Suprapubic skin (tissue), 4 donors: ENCODE data around the gene PIGK. TPM values are rescaled to one million over a fixed set of nuclear protein-coding genes. Genes with fewer than 3 reads are reported as not detected.
"Not testable (repeated sequence)": the region's sequence is repeated elsewhere in the genome, so short reads cannot be mapped to it uniquely, and the experiment has no call there.

Experiments used
- DNase-seq, 2 donors: peaks; one replicate each; pipeline ENCODE4 v3.0.0-alpha.2; 2019; ENCODE audit warnings: low spot score in 2 of 2
- H3K27ac ChIP-seq: fragments of 200-600 bp; sonication (generic); one replicate; pipeline ENCODE4 v1.5.1; 2019
- H3K27me3 ChIP-seq: fragments of 200-600 bp; sonication (generic); one replicate; pipeline ENCODE4 v1.5.1; 2019
- H3K36me3 ChIP-seq: fragments of 200-600 bp; sonication (generic); one replicate; pipeline ENCODE4 v1.5.1; 2019
- H3K4me1 ChIP-seq: fragments of 200-600 bp; sonication (generic); one replicate; pipeline ENCODE4 v1.5.1; 2019
- H3K4me3 ChIP-seq: fragments of 200-600 bp; sonication (generic); one replicate; pipeline ENCODE4 v1.5.1; 2019; ENCODE audit warnings: mild to moderate bottlenecking
- H3K9me3 ChIP-seq: fragments of 200-600 bp; sonication (generic); one replicate; pipeline ENCODE4 v1.5.1; 2019
- CTCF ChIP-seq, 2 donors: fragments of 200-600 bp in 1 of 2; fragments of 450-650 bp in 1 of 2; sonication (generic) in 1 of 2; IDR thresholded peaks; one replicate each; pipeline ENCODE4 v1.5.1; 2016 to 2019; ENCODE audit warnings: antibody characterized with exemption in 2 of 2, mild to moderate bottlenecking in 1 of 2, moderate library complexity in 1 of 2
- EP300 ChIP-seq: sonication (generic); formaldehyde crosslinking; IDR thresholded peaks from one replicate; pipeline ENCODE4 v1.6.1; 2017; ENCODE audit warnings: antibody characterized with exemption
- POLR2A ChIP-seq, 2 donors: fragments of 450-650 bp; IDR thresholded peaks; one replicate each; pipeline ENCODE4 v1.6.1; 2017; ENCODE audit warnings: antibody characterized with exemption in 2 of 2, mild to moderate bottlenecking in 2 of 2, moderate library complexity in 2 of 2
- POLR2AphosphoS5 ChIP-seq, 3 donors: sonication (generic); formaldehyde crosslinking; IDR thresholded peaks; one replicate each; pipeline ENCODE4 v1.6.1; 2017; ENCODE audit warnings: antibody characterized with exemption in 3 of 3
- WGBS: methylation state at CpG from one replicate; pipeline ENCODE4 v1.1.5; 2018; 5-methylcytosine and 5-hydroxymethylcytosine counted together
- total RNA-seq, 4 donors: library from RNA; depleted of rRNA; stranded (reverse); fragments of >200 nt; gene quantifications; one replicate each; pipeline ENCODE4 v1.1.0, GENCODE V29; 2016

The PIGK gene
- total RNA-seq, 4 donors from 2014 or later, result 8.9 to 16.0 (median 11.8) TPM

- no peaks in the 10 kb centered on the region for H3K4me1 ChIP-seq
- DNase-seq, result no peak
- TF ChIP-seq EP300 (no peak), POLR2AphosphoS5 (IDR thresholded peaks at IDR 0.05) (no peak), POLR2A (IDR thresholded peaks at IDR 0.05) (no peak), CTCF (IDR thresholded peaks at IDR 0.05) (no peak)
- no peaks in the 10 kb centered on the region for H3K9me3 ChIP-seq
- H3K36me3 ChIP-seq, result no peaks in the 10 kb centered on the region
- no peak overlapping the region for H3K4me3 ChIP-seq
- no peak overlapping the region for H3K27ac ChIP-seq
- H3K27me3 ChIP-seq, result no peaks in the 10 kb centered on the region
Measured at GRCh38 chr1:77200293-77200692, 18.9 kb downstream of the PIGK start.

GRCh38 chr1:77197351-77197750, 21.9 kb downstream of the PIGK start:
- peaks cover 2% of the 10 kb centered on the region for H3K36me3 ChIP-seq
- no peak overlapping the region for H3K27ac ChIP-seq
- 89% methylated on average over 3 of the region's 3 CpGs for WGBS
- H3K27me3 ChIP-seq, result no peaks in the 10 kb centered on the region
- H3K9me3 ChIP-seq, result no peaks in the 10 kb centered on the region
- TF ChIP-seq POLR2A (IDR thresholded peaks at IDR 0.05) (no peak), POLR2AphosphoS5 (IDR thresholded peaks at IDR 0.05) (no peak), EP300 (no peak), CTCF (IDR thresholded peaks at IDR 0.05) (no peak)
- no peaks in the 10 kb centered on the region for H3K4me1 ChIP-seq
- no peak overlapping the region for H3K4me3 ChIP-seq
- no peak for DNase-seq

GRCh38 chr1:77193951-77194350, 25.3 kb downstream of the PIGK start:
- Histone ChIP-seq H3K4me1 (no peaks in the 10 kb centered on the region), H3K27ac (no peak overlapping the region), H3K36me3 (peaks cover 2% of the 10 kb centered on the region), H3K9me3 (no peaks in the 10 kb centered on the region), H3K27me3 (no peaks in the 10 kb centered on the region), H3K4me3 (no peak overlapping the region)
- TF ChIP-seq POLR2AphosphoS5 (IDR thresholded peaks at IDR 0.05), result no peak
- no peak for TF ChIP-seq POLR2A (IDR thresholded peaks at IDR 0.05)
- TF ChIP-seq CTCF (IDR thresholded peaks at IDR 0.05), result no peak
- TF ChIP-seq EP300, result no peak
- no peak for DNase-seq

GRCh38 chr1:77188770-77189169, 30.5 kb downstream of the PIGK start:
- WGBS, result 98% methylated on average over 4 of the region's 4 CpGs

GRCh38 chr1:77186907-77187306, 32.3 kb downstream of the PIGK start:
- not testable (repeated sequence) for H3K27me3 ChIP-seq, H3K36me3 ChIP-seq, H3K27ac ChIP-seq, H3K4me1 ChIP-seq, H3K4me3 ChIP-seq, DNase-seq, H3K9me3 ChIP-seq
- 96% methylated on average over 3 of the region's 4 CpGs for WGBS

More at GRCh38 chr1:77188770-77189169, 30.5 kb downstream of the PIGK start:
- Histone ChIP-seq H3K36me3 (no peaks in the 10 kb centered on the region), H3K4me3 (no peak overlapping the region), H3K4me1 (no peaks in the 10 kb centered on the region), H3K27me3 (no peaks in the 10 kb centered on the region), H3K27ac (no peak overlapping the region), H3K9me3 (no peaks in the 10 kb centered on the region)
- no peak for TF ChIP-seq POLR2A (IDR thresholded peaks at IDR 0.05)
- TF ChIP-seq POLR2AphosphoS5 (IDR thresholded peaks at IDR 0.05), result no peak
- TF ChIP-seq EP300, result no peak
- TF ChIP-seq CTCF (IDR thresholded peaks at IDR 0.05), result no peak
- no peak for DNase-seq

GRCh38 chr1:77182083-77182482, 37.1 kb downstream of the PIGK start:
- TF ChIP-seq CTCF (IDR thresholded peaks at IDR 0.05), result no peak
- no peak for TF ChIP-seq EP300
- no peak for TF ChIP-seq POLR2AphosphoS5 (IDR thresholded peaks at IDR 0.05)
- TF ChIP-seq POLR2A (IDR thresholded peaks at IDR 0.05), result no peak
- H3K27me3 ChIP-seq, result no peaks in the 10 kb centered on the region
- WGBS, result 90% methylated on average over 2 of the region's 2 CpGs

More at GRCh38 chr1:77182083-77182482, 37.1 kb downstream of the PIGK start:
- Histone ChIP-seq H3K27ac (no peak overlapping the region), H3K36me3 (no peaks in the 10 kb centered on the region), H3K4me3 (no peak overlapping the region), H3K9me3 (peaks cover 5% of the 10 kb centered on the region), H3K4me1 (no peaks in the 10 kb centered on the region)
- no peak for DNase-seq
